ENCODE data around the gene PEX14.

The PEX14 gene

DNA sequence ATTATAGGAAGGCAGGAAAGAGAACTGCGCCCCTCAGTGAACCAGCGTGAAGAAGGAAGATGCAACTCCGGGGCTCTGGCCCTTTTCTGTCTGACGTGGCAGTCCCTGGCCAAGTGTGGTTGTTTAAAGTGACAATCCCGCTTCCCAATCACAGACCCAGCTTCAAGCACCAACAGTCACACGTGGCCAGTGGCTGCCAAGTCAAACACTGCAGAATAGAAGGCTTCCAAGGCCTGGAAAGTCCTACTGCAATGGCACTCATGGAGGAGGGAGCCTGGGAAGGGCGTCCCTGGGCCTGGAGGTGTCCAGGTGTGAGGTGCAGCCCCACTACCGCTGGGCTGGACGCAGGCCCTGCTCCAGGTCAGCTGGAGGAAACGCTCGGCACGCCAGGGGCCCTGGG is 177.9 kb downstream of the PEX14 start:
- TF ChIP-seq, protein P1, sequence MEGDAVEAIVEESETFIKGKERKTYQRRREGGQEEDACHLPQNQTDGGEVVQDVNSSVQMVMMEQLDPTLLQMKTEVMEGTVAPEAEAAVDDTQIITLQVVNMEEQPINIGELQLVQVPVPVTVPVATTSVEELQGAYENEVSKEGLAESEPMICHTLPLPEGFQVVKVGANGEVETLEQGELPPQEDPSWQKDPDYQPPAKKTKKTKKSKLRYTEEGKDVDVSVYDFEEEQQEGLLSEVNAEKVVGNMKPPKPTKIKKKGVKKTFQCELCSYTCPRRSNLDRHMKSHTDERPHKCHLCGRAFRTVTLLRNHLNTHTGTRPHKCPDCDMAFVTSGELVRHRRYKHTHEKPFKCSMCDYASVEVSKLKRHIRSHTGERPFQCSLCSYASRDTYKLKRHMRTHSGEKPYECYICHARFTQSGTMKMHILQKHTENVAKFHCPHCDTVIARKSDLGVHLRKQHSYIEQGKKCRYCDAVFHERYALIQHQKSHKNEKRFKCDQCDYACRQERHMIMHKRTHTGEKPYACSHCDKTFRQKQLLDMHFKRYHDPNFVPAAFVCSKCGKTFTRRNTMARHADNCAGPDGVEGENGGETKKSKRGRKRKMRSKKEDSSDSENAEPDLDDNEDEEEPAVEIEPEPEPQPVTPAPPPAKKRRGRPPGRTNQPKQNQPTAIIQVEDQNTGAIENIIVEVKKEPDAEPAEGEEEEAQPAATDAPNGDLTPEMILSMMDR (IDR thresholded peaks at IDR 0.05; ENCODE audit: borderline replicate concordance, control extremely low read depth, extremely low read depth, insufficient read depth, missing control alignments) = no peak
- in situ Hi-C loops (cut with MboI; ENCODE audit: low sequenced_read_pairs, unreplicated experiment) = no loop called here
- no peak for DNase-seq (ENCODE audit: low spot score)

DNA sequence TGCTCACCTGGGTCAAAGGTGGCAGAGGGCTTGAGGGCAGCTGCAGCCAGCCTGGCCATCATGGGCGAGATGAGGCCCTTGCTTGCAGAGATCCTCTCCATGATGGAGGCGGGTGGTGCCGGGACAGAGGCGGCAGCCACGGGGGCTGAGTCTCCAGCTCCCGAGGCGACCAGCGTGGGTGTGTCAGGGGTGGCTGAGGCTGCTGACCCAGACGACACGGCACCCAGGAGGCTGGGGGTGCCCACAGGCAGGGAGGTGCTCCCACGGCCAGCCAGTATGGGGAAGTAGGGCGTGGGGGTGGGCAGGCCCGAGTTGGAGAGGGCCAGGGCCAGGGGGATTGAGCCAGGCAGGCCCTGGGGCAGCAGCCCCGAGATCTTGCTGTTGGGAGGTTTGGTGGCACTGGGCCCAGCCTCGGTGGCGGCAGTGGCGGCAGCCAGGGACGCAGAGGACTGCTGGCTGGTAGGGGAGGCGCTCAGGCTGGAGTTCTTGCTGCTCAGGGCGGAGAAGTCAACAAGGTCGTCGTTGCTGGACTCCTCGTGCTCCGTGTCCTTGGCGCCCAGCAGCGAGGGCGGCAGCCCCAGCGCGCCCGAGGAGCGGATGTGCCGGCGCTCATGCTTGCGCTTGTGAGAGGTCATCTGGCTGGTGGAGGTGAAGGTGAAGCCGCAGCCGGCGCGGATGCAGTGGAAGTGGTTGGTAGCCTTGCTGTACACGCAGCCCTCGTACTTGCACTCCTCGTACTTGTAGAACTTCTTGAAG is 178.8 kb downstream of the PEX14 start:
- no peak for DNase-seq (ENCODE audit: low spot score)
- TF ChIP-seq, protein P1 (IDR thresholded peaks at IDR 0.05; ENCODE audit: borderline replicate concordance, control extremely low read depth, extremely low read depth, insufficient read depth, missing control alignments) = no peak
- in situ Hi-C loops (cut with MboI; ENCODE audit: low sequenced_read_pairs, unreplicated experiment) = no loop called here

DNA sequence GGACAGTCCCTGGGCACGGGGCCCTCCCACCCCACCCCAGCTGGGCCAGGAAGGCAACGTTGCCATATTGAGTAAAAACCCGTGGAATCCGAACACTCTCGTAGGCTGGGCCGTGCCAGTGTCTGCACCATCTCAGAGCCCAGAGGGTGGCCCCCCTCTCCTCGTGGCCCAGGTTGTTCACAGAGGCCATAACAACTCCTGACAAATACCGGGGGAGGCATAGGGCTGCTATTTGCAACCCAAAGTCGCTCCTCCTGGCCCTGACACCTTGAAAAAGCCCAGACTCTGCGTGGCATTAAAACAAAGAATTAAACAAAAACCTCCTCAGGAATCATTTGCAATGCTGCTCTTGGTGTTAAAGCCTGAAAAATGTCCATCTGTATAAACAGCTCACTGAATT is 180.3 kb downstream of the PEX14 start:
- TF ChIP-seq, protein P1 (IDR thresholded peaks at IDR 0.05; ENCODE audit: borderline replicate concordance, control extremely low read depth, extremely low read depth, insufficient read depth, missing control alignments) = no peak
- no peak for DNase-seq (ENCODE audit: low spot score)
- in situ Hi-C loops (cut with MboI; ENCODE audit: low sequenced_read_pairs, unreplicated experiment) = no loop called here

DNA sequence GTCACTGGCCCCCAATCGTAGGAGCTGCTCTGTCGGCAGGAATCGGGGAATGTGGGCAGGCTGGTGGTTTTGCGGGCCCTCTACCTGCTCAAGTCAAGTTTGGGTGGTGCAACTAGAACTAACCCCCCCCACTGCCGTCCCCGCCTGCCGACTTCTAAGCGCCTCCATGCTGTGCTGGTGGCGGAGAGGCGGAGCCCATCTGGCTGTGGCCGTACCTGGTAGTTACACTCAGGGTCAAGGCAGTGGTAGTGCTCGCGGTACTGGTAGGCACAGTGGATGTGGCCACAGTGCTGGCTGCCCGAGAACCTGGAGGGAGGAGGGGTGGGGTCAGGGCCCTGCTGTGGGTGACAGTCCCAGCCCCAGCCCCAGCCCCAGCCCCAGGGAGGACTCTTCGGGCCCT is 181.7 kb downstream of the PEX14 start:
- DNase-seq (ENCODE audit: low spot score) = no peak
- in situ Hi-C loops (cut with MboI; ENCODE audit: low sequenced_read_pairs, unreplicated experiment) = no loop called here
- TF ChIP-seq, protein P1 (IDR thresholded peaks at IDR 0.05; ENCODE audit: borderline replicate concordance, control extremely low read depth, extremely low read depth, insufficient read depth, missing control alignments) = no peak

DNA sequence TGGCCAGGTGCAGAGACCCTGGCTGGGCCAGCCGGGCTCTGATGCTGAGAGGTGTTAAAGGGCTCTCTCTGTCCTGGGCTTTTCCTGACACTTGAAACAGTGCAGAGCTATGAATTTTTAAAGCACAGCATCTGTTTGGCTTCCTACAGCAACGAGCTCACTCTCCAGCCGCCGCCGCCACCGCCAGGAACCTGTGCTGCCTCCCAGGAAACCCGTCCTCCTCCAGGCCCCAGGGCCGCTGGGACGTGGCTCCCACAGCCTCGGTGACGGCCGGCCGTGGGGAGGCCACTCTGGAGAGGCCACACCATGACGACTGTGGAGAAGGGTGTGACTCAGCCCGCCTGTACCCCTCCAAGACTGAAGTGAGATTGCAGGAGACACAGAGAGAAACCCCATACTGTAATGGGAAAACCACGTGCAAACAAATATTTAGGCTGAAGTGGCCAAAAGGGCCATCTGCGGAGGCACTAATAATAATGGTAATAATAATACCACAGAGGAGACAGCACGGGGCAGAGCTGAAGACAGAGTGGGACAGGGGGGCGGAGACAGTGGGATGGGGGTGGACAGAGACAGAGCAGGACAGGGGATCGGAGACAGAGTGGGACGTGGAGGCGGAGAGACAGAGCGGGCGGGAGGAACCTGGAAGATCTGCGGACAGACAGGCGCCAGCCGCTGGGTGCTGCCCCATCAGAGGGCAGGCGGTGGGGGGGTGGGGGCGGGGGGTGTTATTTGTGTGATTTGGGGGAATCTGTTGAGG is 182.5 kb downstream of the PEX14 start:
- in situ Hi-C loops (cut with MboI; ENCODE audit: low sequenced_read_pairs, unreplicated experiment) = no loop called here
- DNase-seq (ENCODE audit: low spot score) = no peak
- TF ChIP-seq, protein P1 (IDR thresholded peaks at IDR 0.05; ENCODE audit: borderline replicate concordance, control extremely low read depth, extremely low read depth, insufficient read depth, missing control alignments) = no peak

DNA sequence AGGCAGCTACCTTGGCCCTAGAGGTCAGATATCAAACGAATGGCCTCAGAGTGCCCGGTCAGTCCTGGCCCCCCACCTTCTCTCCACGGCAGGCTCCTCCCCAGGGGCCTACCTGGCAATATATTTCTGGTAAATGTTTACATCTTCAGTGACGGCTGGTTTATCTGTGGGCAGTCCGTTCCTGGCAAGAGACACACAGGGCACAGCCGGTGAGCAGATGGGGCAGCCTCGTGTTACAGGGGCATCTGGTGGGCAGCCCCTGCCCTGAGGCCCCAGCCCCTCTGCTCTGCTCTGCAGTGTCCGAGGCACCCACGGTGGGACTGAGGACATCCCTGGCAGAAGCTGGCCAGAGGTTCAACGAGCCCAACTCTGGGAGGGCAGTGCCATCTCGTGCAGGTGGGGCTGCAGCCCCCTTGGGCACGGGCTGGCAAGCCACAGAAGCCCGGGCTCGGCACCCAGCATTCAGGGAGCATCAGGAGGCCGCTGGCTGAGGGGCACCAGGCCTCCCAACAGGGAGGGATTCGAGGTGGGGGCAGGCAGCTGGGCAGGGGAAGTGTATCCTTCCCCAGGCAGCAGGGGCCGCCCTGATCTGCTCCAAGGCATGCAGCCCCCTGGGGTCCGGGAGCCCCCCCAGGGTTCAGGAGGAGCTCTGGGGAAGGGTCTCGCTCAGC is 183.8 kb downstream of the PEX14 start:
- TF ChIP-seq, protein P1 (IDR thresholded peaks at IDR 0.05; ENCODE audit: borderline replicate concordance, control extremely low read depth, extremely low read depth, insufficient read depth, missing control alignments) = no peak
- in situ Hi-C loops (cut with MboI; ENCODE audit: low sequenced_read_pairs, unreplicated experiment) = no loop called here
- no peak for DNase-seq (ENCODE audit: low spot score)

All from GM13976 (cell line).